GM19372 (cell line): ENCODE results near the gene ATP6V0B.

Source experiments
- ATAC-seq: cut with Tn5 transposase; IDR thresholded peaks from one replicate; pipeline ENCODE4 v1.9.1; 2021; ENCODE audit warnings: mild to moderate bottlenecking, low read depth, moderate library complexity; ENCODE audit not compliant: unreplicated experiment

Gene ATP6V0B

GRCh38 chr1:43998000-43998378 is 23.2 kb downstream of the ATP6V0B start:
- ATAC-seq, result no peak

DNA sequence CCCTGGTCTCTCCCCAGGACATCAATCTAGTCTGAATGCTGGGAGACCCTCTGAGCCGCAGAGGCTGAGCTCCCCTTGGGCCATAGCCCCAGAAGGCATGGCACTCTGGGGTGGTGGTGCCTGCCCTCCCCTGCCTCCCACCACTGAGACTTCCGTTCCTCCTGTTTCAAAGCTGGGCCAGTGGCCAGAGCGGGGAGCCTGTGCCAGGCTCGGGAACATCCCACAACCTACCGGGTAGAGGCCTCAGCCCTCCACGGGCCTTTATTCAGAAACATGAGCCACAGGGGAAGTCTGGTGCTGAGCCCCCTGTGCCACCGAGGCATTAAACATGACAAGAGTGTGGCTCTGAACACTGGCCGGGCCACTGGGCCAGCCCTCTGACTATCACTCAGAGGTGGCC is 24.7 kb downstream of the ATP6V0B start:
- no peak for ATAC-seq

DNA sequence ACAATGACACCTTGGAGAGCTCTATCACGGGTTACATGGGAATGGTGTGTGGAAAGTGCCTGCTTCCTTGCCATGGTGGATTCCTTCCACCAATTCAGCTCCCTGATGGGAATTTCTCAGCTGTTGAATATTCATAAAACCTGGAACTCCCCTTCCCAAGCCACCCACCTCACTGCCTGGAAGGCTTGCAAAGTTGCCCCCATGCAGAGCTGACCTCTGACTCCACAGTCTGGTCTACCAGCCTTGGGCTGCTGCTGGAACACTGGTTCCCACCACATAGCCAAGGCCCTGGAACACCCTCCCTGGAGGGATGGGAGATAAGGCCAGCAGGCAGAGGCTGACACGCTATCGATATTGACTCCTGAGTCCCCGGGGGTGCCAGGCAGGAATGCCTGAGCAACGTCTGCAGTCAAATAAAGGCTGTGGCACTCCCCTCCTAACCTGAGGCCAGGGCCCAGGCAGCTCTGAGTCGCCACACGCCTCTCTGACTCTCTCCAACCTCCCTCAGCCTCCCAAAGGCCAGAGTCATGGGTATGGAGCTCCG is 25.4 kb downstream of the ATP6V0B start:
- ATAC-seq, result no peak

DNA sequence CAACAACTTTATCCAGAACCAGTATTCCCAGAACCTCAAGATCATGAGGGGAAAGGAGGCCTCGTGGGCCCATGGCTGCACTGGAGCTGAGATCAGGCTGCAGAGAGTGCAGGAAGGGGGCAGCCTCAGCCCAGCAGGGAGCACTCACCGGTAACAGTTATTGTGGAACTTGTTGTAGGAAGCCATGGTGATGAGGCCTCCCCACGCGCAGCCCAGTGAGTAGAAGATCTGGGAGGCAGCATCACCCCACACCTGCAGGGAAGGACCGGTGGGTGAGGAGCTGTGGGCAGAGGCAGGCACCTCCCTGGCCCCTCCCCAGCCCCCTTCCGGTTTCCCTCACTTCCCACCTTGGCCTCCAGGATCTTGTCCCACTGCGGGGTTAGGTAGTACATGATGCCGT is 27.4 kb downstream of the ATP6V0B start:
- no peak for ATAC-seq

DNA sequence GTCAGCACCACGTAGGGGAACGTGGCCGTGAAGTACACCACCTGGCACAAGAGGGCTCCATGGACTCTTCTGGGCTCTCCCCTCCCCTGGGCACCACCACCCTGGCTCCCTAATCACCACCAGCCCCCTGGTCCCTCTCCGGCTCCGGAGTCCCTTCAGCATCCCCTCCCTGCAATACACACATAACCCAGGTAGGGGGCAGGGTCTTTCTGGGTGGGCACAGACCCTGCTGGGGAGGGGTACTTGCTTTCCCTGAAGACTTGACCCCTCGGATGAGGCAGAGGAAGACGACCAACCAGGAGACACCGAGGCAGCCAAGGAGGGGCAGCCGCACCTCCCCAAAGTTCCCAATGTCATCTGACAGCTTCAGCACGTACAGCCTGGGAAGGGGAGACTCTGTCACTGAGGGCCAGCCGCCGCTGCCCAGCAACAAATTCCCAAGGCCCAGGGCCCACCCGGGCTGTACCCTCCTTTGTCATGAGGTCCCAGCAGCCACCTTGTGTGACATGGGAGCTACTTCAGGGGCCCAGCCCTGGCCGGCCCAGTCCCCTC is 27.9 kb downstream of the ATP6V0B start:
- no peak for ATAC-seq

- ATAC-seq, result no peak
Observed at GRCh38 chr1:44008259-44008658, 33.5 kb downstream of the ATP6V0B start.

DNA sequence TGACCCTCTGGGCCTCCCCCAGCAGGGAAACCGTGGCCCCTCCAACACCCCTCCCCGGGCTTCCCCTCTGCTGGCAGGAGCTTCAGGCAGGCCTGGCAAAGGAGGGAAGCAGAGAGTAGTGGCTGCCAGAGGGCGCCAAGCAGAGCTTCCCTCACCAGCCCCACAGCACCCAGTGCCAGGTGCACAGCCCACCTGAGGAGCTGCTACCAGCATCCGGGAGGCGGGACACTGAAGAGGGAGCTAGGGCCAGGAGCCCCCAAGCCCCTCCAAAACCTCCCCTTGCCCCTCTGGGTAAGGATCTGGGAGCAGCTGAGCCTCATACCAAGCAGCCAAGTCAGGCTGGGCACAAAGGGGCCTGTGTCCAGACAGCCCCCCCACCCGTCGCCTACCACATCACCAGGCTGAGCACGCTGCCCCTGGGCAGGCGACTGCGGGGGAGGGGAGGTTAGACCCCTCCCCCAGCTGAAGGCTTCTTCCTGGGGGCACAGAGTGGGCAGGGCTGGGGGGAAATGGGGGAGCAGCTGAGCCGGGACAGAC is 36.2 kb downstream of the ATP6V0B start:
- no peak for ATAC-seq

- no peak for ATAC-seq
Observed at GRCh38 chr1:44012404-44012803, 37.6 kb downstream of the ATP6V0B start.

DNA sequence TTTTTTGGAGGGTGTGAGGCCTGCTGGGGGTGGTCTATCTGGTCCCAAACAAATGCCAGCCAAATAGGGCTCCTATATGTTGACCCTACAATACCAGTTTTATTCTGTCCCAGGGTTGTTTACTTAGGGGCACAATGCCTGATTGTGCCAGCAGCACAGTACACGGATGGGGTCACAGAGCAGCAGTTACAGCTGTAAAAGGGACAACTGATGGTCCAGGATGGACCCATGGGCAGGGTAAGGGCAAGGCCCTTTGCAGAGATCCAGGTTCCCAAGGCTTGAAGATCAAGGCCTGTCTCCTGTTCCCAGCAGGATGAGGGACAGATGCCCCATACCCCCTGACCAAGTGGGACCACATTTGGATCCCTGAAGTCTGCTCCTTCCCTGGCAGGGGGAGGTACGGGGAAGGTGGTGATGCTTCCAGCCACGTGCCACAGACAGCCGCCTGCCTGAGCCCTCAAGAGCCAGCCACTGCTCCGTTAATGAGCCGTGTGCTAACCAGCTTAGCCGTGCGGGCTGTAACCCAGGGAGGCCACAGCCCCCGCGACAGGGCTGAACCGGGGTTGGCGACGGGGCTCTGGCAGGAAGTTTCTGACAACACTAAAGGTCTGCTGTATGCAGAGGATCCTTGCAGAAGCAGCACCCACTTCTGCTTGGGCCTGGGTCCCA is 38.3 kb downstream of the ATP6V0B start:
- no peak for ATAC-seq

- no peak for ATAC-seq
Observed at GRCh38 chr1:44013949-44014348, 39.2 kb downstream of the ATP6V0B start.

- no peak for ATAC-seq
Observed at GRCh38 chr1:44014365-44015104, 39.8 kb downstream of the ATP6V0B start.

DNA sequence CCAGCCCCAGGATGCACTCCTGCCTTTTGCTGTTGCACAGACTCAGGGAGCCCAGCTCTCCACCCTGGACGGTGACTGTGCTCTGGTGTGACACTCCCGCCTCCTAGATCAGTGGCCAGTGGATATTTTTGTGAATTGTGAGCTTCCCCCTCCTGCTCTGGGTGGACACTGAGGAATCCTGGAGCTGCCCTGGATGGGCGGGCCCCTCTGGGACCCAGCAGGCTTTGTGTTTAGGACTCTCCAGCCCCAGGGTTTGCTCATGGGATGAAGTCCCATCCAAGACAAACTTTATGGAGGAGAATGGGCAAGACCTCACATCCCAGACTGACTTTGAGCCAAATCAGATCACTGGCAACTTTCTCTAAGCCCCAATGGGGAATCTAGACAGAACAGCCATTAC is 40.4 kb downstream of the ATP6V0B start:
- no peak for ATAC-seq

GRCh38 chr1:44016041-44016889 is 41.5 kb downstream of the ATP6V0B start:
- no peak for ATAC-seq

GRCh38 chr1:44016890-44017400 is 42.2 kb downstream of the ATP6V0B start:
- no peak for ATAC-seq

GRCh38 chr1:44019466-44019948 is 44.7 kb downstream of the ATP6V0B start:
- no peak for ATAC-seq

GRCh38 chr1:44020464-44020863 is 45.7 kb downstream of the ATP6V0B start:
- no peak for ATAC-seq

- ATAC-seq, result no peak
Observed at GRCh38 chr1:44021156-44021555, 46.4 kb downstream of the ATP6V0B start.

- ATAC-seq, result no peak
Observed at GRCh38 chr1:44021581-44022321, 47.0 kb downstream of the ATP6V0B start.
